Nephron (organoid): ENCODE results near the gene RUFY3.
A peak's percentile ranks its signal among the peaks of the same experiment; 100 is the strongest.
"Not testable (repeated sequence)": the region's sequence is repeated elsewhere in the genome, so short reads cannot be mapped to it uniquely, and the experiment has no call there.

ENCODE experiments used
- H3K27ac Mint-ChIP-seq, 3 experiments: 2 replicates each; pipeline ENCODE4 v1.8.0; 2020; ENCODE audit warnings: mixed read lengths in 3 of 3, mild to moderate bottlenecking in 2 of 3, moderate library complexity in 1 of 3
- H3K27me3 Mint-ChIP-seq: 2 replicates; pipeline ENCODE4 v1.8.0; 2021; ENCODE audit warnings: low read depth, mild to moderate bottlenecking, moderate library complexity, mixed read lengths
- H3K36me3 Mint-ChIP-seq: 2 replicates; pipeline ENCODE4 v1.8.0; 2020; ENCODE audit warnings: low read depth, mixed read lengths
- H3K4me1 Mint-ChIP-seq: 2 replicates; pipeline ENCODE4 v1.8.0; 2020; ENCODE audit warnings: mixed read lengths
- H3K4me3 Mint-ChIP-seq, 3 experiments: 2 replicates each; pipeline ENCODE4 v1.8.0; 2020; ENCODE audit warnings: mild to moderate bottlenecking in 3 of 3, mixed read lengths in 3 of 3, moderate library complexity in 2 of 3
- H3K9me3 Mint-ChIP-seq: 2 replicates; pipeline ENCODE4 v1.8.0; 2020; ENCODE audit warnings: mixed read lengths
- TF ChIP-seq, protein P1 (sequence below), 3 experiments: fragments of 200-600 bp; sonication (generic); IDR thresholded peaks; one replicate each; pipeline ENCODE4 v1.5.0; 2021; ENCODE audit warnings: antibody characterized with exemption in 3 of 3; ENCODE audit not compliant: unreplicated experiment in 3 of 3

The RUFY3 gene

DNA sequence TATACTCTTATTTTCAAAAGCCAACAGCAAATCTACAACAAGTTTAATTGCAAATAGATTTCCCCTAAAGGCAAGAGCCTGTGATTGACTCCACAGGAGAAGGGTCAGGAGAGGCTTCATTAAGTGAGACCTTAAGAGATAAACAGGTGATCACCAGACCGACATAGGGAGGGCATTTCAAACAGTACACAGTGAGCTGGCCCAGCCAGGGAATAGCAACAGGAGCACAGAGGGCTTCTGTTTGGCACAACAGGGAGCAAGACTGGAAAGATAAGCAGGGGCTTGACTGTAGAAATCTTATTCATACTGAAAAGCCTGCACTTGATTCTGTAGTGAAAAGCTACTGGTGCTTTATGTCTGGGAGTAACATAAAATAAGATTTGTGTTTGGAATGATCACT is 3.9 kb downstream of the RUFY3 start:
- no peak overlapping the region for H3K27ac Mint-ChIP-seq
- H3K4me3 Mint-ChIP-seq, result no peak overlapping the region
- no peaks in the 10 kb centered on the region for H3K27me3 Mint-ChIP-seq
- H3K9me3 Mint-ChIP-seq, result no peaks in the 10 kb centered on the region
- peaks cover 29% of the 10 kb centered on the region for H3K4me1 Mint-ChIP-seq
- TF ChIP-seq, protein P1, sequence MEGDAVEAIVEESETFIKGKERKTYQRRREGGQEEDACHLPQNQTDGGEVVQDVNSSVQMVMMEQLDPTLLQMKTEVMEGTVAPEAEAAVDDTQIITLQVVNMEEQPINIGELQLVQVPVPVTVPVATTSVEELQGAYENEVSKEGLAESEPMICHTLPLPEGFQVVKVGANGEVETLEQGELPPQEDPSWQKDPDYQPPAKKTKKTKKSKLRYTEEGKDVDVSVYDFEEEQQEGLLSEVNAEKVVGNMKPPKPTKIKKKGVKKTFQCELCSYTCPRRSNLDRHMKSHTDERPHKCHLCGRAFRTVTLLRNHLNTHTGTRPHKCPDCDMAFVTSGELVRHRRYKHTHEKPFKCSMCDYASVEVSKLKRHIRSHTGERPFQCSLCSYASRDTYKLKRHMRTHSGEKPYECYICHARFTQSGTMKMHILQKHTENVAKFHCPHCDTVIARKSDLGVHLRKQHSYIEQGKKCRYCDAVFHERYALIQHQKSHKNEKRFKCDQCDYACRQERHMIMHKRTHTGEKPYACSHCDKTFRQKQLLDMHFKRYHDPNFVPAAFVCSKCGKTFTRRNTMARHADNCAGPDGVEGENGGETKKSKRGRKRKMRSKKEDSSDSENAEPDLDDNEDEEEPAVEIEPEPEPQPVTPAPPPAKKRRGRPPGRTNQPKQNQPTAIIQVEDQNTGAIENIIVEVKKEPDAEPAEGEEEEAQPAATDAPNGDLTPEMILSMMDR (IDR thresholded peaks at IDR 0.05; ENCODE audit: unreplicated experiment in 3 of 3), result no peak
- H3K36me3 Mint-ChIP-seq, result peaks cover 13% of the 10 kb centered on the region

DNA sequence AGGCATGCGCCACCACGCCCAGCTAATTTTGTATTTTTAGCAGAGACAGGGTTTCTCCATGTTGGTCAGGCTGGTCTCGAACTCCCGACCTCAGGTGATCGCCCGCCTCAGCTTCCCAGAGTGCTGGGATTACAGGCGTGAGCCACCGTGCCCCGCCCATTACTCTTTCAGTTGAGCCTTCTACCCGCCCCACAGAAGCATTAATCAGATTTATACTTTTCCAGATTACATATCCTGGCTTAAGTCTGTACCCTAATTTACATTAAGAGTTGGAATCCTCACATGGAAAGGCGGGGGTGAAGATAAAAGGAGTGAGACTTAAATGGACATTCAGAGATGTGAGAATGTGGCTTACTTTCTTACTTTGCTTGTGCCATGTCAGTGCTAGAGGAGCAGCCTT is 4.8 kb downstream of the RUFY3 start:
- H3K27me3 Mint-ChIP-seq, H3K9me3 Mint-ChIP-seq, H3K4me3 Mint-ChIP-seq, H3K27ac Mint-ChIP-seq: not testable (repeated sequence)
- Mint-ChIP-seq H3K4me1 (peaks cover 27% of the 10 kb centered on the region), H3K36me3 (peaks cover 13% of the 10 kb centered on the region)

DNA sequence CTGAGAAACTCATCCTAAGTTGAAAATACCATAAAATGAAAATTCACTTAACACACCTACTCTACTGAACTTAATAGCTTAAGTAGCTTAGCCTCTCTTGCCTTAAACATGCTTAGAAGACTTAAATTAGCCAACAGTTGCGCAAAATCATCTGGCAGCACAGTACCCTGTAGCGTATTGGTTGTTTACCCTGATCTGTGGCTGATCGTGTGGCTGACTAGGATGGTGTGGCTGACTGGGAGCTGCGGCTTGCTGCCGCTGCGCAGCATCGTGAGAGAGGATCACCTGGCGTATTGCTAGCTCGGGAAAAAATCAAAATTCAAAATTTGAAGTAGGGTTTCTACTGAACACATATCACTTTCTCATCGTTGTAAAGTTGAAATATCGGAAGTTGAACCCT is 6.3 kb downstream of the RUFY3 start:
- Mint-ChIP-seq H3K27me3 (no peaks in the 10 kb centered on the region), H3K4me1 (peaks cover 14% of the 10 kb centered on the region), H3K27ac (no peak overlapping the region), H3K4me3 (no peak overlapping the region), H3K36me3 (peaks cover 20% of the 10 kb centered on the region), H3K9me3 (no peaks in the 10 kb centered on the region)
- TF ChIP-seq, protein P1 (IDR thresholded peaks at IDR 0.05; ENCODE audit: unreplicated experiment in 3 of 3), result no peak

DNA sequence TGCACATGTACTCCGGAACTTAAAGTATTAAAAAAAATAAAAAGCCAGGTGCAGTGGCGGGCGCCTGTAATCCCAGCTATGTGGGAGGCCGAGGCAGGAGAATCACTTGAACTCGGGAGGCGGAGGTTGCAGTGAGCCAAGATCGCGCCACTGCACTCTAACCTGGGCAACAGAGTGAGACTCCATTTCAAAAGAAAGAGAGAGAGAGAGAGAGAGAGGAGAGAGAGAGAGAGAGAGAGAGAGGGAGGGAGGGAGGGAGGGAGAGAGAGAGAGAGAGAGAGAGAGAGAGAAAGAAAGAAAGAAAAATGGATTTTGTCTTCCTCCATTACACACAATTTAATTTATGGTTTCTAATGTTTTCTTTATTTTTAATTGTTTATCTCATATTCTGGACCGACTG is 11.1 kb downstream of the RUFY3 start:
- H3K27ac Mint-ChIP-seq, H3K27me3 Mint-ChIP-seq, H3K9me3 Mint-ChIP-seq, H3K4me3 Mint-ChIP-seq: not testable (repeated sequence)
- peaks cover 18% of the 10 kb centered on the region for H3K4me1 Mint-ChIP-seq
- peaks cover 11% of the 10 kb centered on the region for H3K36me3 Mint-ChIP-seq

DNA sequence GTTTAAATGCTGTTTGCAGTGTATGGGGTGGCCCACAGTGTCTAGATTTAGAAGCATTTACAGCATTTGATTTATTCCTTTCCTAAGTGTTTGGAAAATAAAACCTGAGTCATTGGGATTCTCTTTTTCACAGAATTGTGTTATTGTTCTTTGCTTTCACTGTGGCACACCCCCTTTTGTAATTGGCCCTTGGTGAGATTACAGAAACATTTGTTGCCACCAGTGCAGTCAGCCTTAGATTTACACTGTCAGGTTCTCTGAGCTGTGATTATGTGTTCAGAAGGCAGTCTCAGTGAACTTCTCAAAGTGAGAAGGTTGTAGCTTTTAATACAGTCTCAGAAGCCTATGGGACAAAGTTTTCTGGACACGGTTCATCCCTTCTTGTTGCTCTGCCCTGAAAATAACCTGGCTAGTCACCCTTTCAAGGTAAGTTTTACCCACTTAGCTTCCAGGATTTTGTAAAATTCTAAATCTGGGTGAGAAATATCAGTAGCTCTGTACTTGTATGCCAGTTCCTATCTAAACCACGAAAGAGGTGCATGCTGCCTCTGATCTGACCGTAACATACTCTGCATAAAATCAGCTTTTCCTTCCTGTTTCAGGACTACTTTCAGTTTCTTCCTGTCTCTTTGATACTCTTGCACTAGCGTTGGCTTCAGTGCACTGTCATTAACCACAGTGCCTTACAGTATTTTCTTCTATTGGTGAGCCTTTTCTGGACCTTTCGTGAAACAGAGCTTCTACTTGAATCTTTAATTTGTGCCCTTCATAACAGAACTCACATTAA is 12.6 kb downstream of the RUFY3 start:
- TF ChIP-seq, protein P1 (IDR thresholded peaks at IDR 0.05; ENCODE audit: unreplicated experiment in 3 of 3), result no peak
- peak overlapping the region; percentile 48 to 82 (median 57) for H3K27ac Mint-ChIP-seq
- peak overlapping the region; percentile 0 to 53 (median 34) for H3K4me3 Mint-ChIP-seq
- peaks cover 18% of the 10 kb centered on the region for H3K4me1 Mint-ChIP-seq
- H3K36me3 Mint-ChIP-seq, result peaks cover 7% of the 10 kb centered on the region
- H3K9me3 Mint-ChIP-seq, result no peaks in the 10 kb centered on the region
- no peaks in the 10 kb centered on the region for H3K27me3 Mint-ChIP-seq

DNA sequence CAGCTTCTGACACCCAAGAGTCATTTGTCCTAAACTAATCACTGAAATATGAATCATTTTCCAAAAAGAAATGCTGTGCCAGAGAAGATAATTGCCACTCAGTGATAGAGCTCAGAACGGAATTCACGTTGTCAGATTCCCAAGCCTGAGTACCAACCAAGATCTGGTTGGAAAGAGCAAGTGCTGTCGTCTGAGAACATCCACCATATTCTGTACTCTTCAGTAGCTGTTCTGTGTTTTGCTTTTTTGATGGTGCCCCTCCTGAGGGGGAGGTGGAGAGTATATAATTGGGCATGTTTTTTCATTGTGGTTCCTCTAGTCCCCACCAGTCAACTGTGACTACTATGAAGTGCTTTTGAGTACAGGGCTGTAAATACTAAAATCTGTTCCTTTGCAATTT is 13.2 kb downstream of the RUFY3 start:
- no peaks in the 10 kb centered on the region for H3K27me3 Mint-ChIP-seq
- H3K36me3 Mint-ChIP-seq, result peaks cover 7% of the 10 kb centered on the region
- H3K4me3 Mint-ChIP-seq, result peak overlapping the region; percentile 0 to 53 (median 34)
- H3K27ac Mint-ChIP-seq, result peak overlapping the region; percentile 48 to 82 (median 57)
- TF ChIP-seq, protein P1 (IDR thresholded peaks at IDR 0.05; ENCODE audit: unreplicated experiment in 3 of 3), result no peak
- H3K9me3 Mint-ChIP-seq, result no peaks in the 10 kb centered on the region
- H3K4me1 Mint-ChIP-seq, result peaks cover 18% of the 10 kb centered on the region

DNA sequence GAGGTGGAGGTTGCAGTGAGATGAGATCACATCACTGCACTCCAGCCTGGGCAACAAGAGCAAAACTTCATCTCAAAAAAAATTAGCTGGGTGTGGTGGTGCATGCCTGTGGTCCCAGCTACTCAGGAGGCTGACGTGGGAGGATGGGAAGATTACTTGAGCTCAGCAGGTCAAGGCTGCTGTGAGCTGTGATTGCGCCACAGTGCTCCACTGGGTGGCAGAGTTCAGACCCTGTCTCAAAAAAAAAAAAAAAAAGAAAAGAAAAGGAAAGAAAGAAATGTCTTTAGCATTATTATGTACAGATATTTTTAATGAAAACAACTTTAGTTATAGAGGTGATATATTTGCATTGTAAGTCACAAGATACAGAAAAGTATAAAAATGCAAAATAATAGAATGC is 14.2 kb downstream of the RUFY3 start:
- H3K27ac Mint-ChIP-seq, H3K9me3 Mint-ChIP-seq, H3K36me3 Mint-ChIP-seq, H3K27me3 Mint-ChIP-seq: not testable (repeated sequence)
- H3K4me1 Mint-ChIP-seq, result peaks cover 21% of the 10 kb centered on the region
- H3K4me3 Mint-ChIP-seq, result peak overlapping the region in 1 of 3 experiments; percentile 14
